GM19025 (cell line): Measurements from ENCODE around the gene HPSE.

Experiments
- ATAC-seq: cut with Tn5 transposase; IDR thresholded peaks from one replicate; pipeline ENCODE4 v1.9.1; 2021; ENCODE audit warnings: mild to moderate bottlenecking, low read depth, moderate library complexity; ENCODE audit not compliant: unreplicated experiment

Gene HPSE

DNA sequence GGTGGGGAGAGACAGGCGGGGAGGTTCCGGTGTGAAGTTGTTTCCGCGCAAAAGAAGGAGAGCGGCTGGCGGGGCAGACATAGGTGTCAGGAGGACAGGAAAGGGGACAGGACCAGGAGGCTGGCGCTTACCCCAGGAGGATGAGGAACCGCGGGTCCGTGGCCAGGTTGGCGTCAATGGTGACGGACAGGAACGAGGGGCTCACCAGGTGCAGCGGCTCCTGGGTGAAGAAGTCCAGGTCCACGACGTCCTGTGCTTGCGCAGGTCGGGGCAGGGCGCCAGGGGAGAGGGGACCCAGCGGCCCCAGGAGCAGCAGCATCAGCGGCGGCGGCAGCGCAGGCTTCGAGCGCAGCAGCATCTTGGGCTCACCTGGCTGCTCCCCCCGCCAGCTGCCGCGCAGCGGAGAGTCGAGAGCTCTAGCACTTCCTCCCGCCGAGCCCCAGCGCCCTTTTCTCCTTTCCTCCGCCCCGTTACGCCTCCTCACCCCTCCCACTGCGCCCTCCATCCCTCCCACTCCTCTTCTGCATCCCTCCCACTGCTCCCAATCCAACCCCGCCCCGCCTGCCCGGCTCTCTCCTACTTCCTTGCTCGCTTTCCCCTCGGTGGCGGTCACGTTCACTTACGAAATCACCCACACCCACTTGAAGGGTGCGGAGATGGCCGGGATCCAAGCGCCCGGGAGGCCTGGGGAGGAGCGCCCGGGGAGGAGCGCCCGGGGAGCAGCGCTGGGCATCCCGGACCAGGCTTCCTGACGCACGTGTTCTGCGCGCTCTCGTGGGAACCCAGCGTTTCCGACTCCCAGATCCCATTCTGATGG is at the start of gene HPSE:
HPSE (minus strand) TSS at position 424 of the 817 bp plus-strand sequence; CDS start at position 358, 66 bp downstream.
- ATAC-seq: peak; percentile 75

DNA sequence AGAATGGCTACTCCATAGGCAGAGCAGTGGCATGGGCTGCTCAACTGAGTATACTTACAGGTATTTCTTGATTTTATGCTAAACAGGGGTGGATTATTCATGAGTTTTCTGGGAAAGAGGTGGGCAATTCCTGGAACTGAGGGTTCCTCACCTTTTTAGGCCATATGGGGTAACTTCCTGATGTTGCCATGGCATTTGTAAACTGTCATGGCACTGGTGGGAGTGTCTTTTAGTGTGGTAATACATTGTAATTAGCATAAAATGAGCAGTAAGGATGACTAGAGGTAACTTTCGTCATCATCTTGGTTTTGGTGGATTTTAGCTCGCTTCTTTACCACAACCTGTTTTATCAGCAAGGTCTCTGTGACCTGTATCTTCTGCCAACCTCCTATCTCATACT is 48.2 kb upstream of the HPSE start:
- ATAC-seq: no peak

DNA sequence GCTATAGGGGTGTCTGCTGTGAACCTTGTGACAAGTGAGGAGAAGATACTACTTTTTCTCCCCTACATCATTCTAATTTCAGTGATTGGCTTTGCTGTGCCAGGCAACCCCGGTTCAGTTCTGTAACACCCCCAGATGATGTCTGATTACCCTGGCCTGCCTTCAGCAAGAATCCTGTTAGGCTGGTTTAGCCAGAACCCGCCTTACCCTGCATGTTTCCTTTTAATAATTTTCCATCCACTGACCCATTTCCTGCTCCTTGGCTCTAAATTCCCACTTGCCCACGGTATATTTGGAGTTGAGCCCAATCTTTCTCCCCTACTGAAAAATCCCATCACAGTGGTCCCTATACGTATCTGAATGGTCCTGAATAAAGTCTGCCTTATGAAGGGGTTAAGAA is 46.5 kb upstream of the HPSE start:
- ATAC-seq: no peak

DNA sequence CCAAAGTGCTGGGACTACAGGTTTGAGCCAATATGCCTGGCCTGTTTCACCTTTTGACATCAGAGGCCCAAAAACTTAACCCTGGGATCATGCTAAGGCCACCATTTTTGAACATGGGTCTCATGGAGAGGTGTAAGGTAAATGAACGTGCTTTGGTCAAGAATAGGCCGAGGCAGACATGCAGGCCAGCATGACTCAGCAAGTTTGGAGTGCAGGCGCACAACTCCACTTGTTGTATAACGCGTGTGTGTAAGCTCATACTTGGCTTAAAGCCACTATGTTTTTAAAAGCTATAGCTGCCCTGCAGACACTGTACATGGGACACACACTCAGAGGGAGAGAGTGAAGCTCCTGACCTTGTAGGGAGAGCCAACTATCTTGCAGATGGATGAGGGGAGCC is 43.8 kb upstream of the HPSE start:
- no peak for ATAC-seq

- no peak for ATAC-seq
Observed at GRCh38 chr4:83372931-83373330, 38.3 kb upstream of the HPSE start.

DNA sequence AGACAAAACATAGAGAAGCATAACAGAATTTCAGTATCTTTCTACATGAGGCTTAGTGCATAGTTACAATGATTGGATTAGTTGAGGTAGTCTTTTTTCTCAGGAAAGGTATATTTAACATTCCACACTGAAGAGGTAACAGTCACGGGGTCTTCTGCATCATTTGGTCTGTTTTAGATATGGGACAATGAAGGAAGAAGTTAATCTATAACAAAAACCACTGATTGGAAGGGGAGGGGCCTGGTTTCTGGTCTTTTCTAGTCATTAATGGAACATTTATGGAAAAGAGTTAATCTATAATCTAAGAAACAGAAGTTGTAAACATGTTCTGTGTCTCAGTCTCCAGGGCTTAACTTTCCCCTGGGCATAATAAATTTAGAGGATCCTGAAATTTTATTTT is 37.3 kb upstream of the HPSE start:
- ATAC-seq: no peak

GRCh38 chr4:83371235-83371634 is 36.6 kb upstream of the HPSE start:
- ATAC-seq: no peak

- ATAC-seq: no peak
Observed at GRCh38 chr4:83370640-83370906, 35.9 kb upstream of the HPSE start.

DNA sequence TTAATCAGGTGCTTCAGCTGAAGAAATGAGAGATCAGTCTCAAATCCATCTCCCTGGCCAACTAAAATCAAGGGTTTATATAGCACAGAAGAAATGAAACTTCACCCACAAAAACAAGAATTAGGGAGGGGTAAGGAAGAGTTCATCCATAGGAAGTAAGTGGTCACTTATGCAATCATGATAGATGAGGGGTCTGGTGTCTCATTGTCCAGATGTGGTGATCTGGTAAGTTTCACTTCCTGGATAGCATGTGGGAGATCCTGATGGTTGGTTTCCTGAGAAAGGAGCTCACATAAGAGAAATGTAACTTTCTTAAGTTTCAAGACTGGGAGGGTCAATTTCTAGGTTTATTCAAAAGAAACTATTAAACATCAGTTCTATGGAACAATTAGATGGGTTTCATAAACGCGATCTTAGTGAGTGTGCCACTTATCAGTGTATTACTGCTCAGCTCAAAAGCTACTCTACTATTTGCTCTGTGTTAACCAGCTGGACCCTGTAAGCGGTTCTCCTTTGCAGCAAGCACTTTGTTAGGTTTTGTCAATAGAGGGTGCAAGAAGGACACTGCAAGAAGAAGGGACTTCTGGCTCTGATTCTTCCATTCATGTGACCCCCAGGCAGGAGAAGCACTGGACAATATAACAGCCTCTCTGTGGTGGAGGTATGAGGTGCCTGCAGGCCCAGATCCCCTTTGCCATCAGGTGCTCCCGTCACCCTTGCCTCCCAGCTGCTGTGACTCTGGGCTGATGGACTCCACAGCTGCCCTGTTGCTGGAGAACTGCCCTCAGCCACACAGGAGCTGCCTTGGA is 35.4 kb upstream of the HPSE start:
- ATAC-seq: no peak

GRCh38 chr4:83364312-83364711 is 29.7 kb upstream of the HPSE start:
- no peak for ATAC-seq

DNA sequence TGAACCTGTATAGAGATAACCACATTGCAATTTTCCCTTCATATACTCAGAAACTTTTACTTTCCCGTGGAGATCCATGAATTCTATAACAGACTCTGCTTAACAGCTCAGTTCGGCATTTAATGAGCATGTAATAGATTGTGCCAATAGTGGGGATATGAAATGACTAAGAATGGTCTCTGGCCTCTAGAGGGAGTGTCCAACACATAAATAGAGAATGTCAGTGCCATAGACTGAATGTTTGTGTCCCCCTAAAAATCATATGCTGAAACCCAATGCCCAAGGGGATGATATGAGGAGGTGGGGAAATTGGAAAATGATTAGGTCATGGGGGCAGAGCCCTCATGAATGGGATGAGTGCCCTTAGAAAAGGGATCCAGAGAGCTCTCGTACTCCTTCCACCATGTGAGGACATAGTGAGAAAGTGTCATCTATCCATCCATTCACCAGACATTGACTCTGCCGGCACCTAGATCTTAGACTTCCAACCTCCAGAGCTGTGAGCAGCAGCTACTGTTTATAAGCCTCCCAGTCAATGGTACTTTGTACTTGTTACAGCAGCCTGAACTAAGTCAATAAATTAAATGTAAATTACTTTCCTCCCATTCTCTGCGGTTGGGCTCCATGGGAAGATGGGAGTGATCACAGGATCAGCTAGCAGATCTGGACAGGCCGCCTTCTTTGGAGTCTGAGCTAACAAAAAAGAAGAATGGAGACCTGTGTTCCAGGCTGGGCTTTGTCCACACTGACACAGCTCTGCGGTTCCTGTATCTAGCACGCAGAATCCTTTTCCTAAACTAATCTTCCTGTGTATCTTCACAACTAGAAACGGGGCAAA is 28.1 kb upstream of the HPSE start:
- peak; percentile 58 for ATAC-seq

DNA sequence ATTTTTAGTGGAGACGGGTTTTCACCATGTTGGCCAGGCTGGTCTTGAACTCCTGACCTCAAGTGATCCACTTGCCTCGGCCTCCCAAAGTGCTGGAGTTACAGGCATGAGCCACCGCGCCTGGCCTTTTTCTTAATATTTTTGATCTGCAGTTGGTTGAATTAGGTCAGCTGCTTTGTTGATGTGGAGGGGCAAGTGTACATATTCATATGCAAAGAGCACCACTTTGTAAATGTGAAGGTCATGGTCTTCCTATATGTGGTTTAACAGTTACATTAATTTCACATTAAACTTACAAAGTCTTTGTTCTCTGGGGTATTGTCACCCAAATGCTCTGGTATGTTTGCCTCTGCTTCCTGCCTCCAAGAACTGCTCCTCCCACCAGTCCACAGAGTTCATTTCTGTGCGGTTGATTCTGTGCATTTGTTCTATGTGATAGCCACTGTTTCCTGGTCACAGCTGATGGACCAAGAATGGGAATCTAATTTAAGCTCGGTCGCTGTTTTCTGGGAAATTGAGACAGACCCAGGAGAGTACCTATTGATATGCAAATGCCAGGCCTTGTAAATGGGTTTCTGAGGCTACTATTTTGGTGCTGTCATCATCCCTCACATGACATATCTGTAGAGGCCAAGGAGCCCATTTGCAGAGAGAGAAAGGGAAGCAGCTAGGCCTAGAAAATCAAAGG is 26.9 kb upstream of the HPSE start:
- ATAC-seq: no peak

- no peak for ATAC-seq
Observed at GRCh38 chr4:83360018-83360417, 25.4 kb upstream of the HPSE start.

DNA sequence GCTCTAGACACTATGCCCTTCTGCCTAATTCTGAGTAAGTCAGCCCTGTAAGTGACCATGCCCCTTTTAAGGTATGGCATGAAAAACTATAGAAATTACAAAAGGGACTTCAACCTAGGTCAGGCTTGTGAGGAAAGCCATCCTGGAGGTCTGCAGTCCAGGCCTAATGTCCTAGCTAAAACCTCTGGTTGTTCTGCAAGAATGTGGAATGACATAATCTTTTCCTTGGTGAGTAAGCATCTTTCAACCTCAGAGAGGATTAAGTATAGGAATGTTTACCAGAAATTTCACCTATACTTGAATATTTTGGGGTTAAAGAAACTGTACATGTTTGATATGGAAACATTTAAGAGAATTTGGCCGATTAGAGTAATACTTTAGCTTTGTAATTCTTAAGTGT is 23.8 kb upstream of the HPSE start:
- no peak for ATAC-seq

DNA sequence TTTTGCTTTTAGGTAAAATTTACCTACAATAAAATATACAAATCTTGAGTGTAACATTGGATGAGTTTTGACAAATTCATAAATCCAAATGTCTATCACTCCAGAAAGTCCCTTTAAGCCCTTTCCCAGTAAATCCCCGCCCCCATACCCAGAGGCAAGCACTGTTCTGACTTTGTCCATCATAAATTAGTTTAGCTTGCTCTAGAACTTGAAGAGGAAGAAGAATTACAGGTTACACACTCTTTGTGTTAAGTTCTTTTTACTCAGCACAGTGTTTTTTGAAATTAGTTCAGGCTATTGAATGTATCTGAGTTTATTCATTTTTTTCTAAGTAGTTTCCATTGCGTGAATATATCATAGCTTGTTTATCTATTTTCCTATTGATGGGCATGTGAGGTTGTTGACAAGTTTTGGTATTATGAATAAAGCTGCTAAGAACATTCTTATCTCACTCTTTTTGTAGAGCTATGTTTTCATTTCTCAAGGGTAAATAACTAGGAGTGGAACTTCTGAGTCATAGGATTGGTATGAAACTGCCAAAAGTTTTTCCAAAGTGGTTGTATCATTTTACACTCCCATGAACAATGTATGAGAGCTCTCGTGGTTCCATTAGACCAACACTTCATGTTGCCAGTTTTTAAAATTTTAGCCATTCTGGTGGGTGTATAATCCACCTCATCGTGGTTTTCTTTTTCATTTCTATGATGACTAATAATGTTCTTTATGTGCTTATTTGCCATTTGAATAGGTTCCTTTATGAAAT is 22.4 kb upstream of the HPSE start:
- peak; percentile 55 for ATAC-seq

DNA sequence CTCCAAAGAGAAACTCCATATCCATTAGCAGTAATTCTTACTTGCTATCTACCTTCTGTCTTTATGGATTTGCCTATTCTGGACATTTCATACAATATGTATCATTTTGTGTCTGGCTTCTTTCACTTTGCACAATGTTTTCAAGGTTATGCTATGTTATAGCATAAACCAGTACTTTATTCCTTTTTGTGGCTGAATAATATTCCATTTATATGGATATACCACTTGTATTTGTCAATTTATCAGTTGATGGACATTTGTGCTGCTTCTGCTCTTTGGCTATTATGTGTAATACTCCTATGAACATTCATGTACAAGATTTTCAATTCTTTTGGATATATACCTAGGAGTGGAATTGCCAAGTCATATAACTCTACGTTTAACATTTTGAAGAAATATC is 18.9 kb upstream of the HPSE start:
- no peak for ATAC-seq

DNA sequence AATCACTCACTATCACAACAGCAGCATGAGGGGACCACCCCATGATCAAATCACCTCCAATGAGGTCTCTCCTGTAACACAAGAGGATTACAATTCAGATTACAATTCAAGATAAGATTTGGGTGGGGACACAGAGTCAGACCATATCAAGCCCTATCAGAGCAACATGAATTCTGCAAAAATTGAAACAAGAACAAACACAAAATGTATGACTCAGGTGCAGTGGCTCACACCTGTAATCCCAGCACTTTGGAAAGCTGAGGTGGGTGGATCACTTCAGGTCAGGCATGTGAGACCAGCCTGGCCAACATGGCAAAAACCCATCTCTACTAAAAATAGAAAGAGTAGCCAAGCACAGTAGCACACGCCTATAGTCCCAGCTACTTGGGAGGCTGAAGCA is 13.4 kb upstream of the HPSE start:
- no peak for ATAC-seq

DNA sequence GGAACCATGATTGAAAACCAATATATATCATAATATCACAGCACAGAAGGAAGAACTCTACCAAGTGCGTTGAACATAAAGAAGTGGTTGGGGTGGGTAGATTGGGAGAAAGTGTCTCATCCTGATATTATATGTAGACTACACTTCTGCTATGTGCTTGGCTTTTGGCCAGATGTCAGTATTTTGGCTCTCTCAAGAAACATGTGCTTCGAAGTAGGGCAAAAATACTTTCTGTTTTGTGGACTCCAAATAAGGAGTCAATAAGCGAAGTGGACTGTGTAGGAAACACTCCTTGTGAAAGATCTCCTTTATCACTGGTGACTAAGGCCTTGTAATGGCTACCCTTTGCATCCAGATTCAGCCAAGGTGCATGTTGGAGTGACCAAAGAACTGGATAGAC is 7.8 kb upstream of the HPSE start:
- ATAC-seq: no peak

GRCh38 chr4:83340692-83341343 is 6.2 kb upstream of the HPSE start:
- no peak for ATAC-seq
